Measurements from ENCODE around the gene SOX10.

DNA sequence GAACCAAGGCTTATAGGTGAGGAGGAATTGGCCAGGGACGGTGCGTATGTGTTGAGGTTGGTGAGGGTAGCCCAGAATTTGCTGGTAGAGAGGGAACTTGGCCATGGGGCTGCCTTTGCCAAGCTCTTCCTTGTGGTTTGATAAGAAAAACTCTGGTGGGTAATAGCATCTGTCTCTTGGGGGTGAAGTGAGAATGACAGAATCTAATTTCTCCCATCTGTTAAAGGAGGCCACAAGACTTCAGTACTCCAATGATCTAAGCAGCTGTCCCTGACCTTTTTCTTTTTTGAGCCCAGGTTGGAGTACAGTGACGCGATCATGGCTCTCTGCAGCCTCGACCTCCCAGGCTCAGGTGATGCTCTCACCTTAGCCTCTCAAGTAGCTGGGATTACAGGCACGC, 36.9 kb upstream of the SOX10 start:
- TF ChIP-seq, protein P1, sequence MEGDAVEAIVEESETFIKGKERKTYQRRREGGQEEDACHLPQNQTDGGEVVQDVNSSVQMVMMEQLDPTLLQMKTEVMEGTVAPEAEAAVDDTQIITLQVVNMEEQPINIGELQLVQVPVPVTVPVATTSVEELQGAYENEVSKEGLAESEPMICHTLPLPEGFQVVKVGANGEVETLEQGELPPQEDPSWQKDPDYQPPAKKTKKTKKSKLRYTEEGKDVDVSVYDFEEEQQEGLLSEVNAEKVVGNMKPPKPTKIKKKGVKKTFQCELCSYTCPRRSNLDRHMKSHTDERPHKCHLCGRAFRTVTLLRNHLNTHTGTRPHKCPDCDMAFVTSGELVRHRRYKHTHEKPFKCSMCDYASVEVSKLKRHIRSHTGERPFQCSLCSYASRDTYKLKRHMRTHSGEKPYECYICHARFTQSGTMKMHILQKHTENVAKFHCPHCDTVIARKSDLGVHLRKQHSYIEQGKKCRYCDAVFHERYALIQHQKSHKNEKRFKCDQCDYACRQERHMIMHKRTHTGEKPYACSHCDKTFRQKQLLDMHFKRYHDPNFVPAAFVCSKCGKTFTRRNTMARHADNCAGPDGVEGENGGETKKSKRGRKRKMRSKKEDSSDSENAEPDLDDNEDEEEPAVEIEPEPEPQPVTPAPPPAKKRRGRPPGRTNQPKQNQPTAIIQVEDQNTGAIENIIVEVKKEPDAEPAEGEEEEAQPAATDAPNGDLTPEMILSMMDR (IDR thresholded peaks at IDR 0.05 in 8 of 11, conservative IDR thresholded peaks at IDR 0.05 in 3 of 11) = no peak
- no peak for TF ChIP-seq POLR2A (IDR thresholded peaks at IDR 0.05)
- no peak for TF ChIP-seq POLR2AphosphoS5 (IDR thresholded peaks at IDR 0.05)

Measured in spleen (tissue), 7 donors.